ENCODE data around the gene SEC23B. TPM values are rescaled to one million over a fixed set of nuclear protein-coding genes. Genes with fewer than 3 reads are reported as not detected.

SEC23B gene
- total and polyA plus RNA-seq, 2 of the 13 experiments (the other 11 are each of a cell fraction or from before 2014, with no cell fraction given), result 114 to 120 TPM

GRCh38 chr20:18466894-18467730 is 40.6 kb upstream of the SEC23B start, which contains the start of the genes DZANK1 and POLR3F (continued):
- peak; percentile 40; the same call in 1 of the 2 replicates for TF ChIP-seq TFAP4 (IDR thresholded peaks at IDR 0.05; ENCODE audit: borderline replicate concordance, low read depth)
- TF ChIP-seq ZC3H13 (CRISPR knock-in tag; IDR thresholded peaks at IDR 0.05), result no peak; the same call in 1 of the 2 replicates
- no peak; the same call in 1 of the 2 replicates for TF ChIP-seq ZNF446 (CRISPR knock-in tag; IDR thresholded peaks at IDR 0.05)
- peak; percentile 98 for TF ChIP-seq ZNF501 (CRISPR knock-in tag; IDR thresholded peaks at IDR 0.05)
- TF ChIP-seq, protein P1, sequence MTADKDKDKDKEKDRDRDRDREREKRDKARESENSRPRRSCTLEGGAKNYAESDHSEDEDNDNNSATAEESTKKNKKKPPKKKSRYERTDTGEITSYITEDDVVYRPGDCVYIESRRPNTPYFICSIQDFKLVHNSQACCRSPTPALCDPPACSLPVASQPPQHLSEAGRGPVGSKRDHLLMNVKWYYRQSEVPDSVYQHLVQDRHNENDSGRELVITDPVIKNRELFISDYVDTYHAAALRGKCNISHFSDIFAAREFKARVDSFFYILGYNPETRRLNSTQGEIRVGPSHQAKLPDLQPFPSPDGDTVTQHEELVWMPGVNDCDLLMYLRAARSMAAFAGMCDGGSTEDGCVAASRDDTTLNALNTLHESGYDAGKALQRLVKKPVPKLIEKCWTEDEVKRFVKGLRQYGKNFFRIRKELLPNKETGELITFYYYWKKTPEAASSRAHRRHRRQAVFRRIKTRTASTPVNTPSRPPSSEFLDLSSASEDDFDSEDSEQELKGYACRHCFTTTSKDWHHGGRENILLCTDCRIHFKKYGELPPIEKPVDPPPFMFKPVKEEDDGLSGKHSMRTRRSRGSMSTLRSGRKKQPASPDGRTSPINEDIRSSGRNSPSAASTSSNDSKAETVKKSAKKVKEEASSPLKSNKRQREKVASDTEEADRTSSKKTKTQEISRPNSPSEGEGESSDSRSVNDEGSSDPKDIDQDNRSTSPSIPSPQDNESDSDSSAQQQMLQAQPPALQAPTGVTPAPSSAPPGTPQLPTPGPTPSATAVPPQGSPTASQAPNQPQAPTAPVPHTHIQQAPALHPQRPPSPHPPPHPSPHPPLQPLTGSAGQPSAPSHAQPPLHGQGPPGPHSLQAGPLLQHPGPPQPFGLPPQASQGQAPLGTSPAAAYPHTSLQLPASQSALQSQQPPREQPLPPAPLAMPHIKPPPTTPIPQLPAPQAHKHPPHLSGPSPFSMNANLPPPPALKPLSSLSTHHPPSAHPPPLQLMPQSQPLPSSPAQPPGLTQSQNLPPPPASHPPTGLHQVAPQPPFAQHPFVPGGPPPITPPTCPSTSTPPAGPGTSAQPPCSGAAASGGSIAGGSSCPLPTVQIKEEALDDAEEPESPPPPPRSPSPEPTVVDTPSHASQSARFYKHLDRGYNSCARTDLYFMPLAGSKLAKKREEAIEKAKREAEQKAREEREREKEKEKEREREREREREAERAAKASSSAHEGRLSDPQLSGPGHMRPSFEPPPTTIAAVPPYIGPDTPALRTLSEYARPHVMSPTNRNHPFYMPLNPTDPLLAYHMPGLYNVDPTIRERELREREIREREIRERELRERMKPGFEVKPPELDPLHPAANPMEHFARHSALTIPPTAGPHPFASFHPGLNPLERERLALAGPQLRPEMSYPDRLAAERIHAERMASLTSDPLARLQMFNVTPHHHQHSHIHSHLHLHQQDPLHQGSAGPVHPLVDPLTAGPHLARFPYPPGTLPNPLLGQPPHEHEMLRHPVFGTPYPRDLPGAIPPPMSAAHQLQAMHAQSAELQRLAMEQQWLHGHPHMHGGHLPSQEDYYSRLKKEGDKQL (CRISPR knock-in tag; IDR thresholded peaks at IDR 0.05; ENCODE audit: low read depth), result no peak
- TF ChIP-seq, protein P2, sequence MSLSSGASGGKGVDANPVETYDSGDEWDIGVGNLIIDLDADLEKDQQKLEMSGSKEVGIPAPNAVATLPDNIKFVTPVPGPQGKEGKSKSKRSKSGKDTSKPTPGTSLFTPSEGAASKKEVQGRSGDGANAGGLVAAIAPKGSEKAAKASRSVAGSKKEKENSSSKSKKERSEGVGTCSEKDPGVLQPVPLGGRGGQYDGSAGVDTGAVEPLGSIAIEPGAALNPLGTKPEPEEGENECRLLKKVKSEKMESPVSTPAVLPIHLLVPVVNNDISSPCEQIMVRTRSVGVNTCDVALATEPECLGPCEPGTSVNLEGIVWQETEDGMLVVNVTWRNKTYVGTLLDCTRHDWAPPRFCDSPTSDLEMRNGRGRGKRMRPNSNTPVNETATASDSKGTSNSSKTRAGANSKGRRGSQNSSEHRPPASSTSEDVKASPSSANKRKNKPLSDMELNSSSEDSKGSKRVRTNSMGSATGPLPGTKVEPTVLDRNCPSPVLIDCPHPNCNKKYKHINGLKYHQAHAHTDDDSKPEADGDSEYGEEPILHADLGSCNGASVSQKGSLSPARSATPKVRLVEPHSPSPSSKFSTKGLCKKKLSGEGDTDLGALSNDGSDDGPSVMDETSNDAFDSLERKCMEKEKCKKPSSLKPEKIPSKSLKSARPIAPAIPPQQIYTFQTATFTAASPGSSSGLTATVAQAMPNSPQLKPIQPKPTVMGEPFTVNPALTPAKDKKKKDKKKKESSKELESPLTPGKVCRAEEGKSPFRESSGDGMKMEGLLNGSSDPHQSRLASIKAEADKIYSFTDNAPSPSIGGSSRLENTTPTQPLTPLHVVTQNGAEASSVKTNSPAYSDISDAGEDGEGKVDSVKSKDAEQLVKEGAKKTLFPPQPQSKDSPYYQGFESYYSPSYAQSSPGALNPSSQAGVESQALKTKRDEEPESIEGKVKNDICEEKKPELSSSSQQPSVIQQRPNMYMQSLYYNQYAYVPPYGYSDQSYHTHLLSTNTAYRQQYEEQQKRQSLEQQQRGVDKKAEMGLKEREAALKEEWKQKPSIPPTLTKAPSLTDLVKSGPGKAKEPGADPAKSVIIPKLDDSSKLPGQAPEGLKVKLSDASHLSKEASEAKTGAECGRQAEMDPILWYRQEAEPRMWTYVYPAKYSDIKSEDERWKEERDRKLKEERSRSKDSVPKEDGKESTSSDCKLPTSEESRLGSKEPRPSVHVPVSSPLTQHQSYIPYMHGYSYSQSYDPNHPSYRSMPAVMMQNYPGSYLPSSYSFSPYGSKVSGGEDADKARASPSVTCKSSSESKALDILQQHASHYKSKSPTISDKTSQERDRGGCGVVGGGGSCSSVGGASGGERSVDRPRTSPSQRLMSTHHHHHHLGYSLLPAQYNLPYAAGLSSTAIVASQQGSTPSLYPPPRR (CRISPR knock-in tag; IDR thresholded peaks at IDR 0.05; ENCODE audit: borderline replicate concordance), result no peak
- no peak for TF ChIP-seq NFATC3 (CRISPR knock-in tag; IDR thresholded peaks at IDR 0.05)
- TF ChIP-seq NCOA5 (CRISPR knock-in tag; IDR thresholded peaks at IDR 0.05), result no peak
- peak; percentile 68 for TF ChIP-seq ARNT2 (CRISPR knock-in tag; IDR thresholded peaks at IDR 0.05; ENCODE audit: low read depth)
- peak; percentile 44; the same call in 1 of the 2 replicates for TF ChIP-seq ZNF292 (CRISPR knock-in tag; IDR thresholded peaks at IDR 0.05; ENCODE audit: borderline replicate concordance, low read depth)
- TF ChIP-seq ZNF891 (CRISPR knock-in tag; IDR thresholded peaks at IDR 0.05), result 0 out of 2 replicates have a peak, but pooled peaks have one; percentile 51
- no peak for TF ChIP-seq ZNF644 (CRISPR knock-in tag; IDR thresholded peaks at IDR 0.05; ENCODE audit: low read depth)
- TF ChIP-seq AHR (CRISPR knock-in tag; IDR thresholded peaks at IDR 0.05), result peak; percentile 93
- TF ChIP-seq ZNF605 (CRISPR knock-in tag; IDR thresholded peaks at IDR 0.05), result peak; percentile 82
- peak; percentile 87; the same call in 1 of the 2 replicates for TF ChIP-seq ZSCAN9 (CRISPR knock-in tag; IDR thresholded peaks at IDR 0.05; ENCODE audit: borderline replicate concordance)
- TF ChIP-seq ARNT (IDR thresholded peaks at IDR 0.05), result no peak
- TF ChIP-seq IKZF4 (CRISPR knock-in tag; IDR thresholded peaks at IDR 0.05; ENCODE audit: borderline replicate concordance, low read depth, not compliant biosample characterization), result no peak
- no peak for TF ChIP-seq ZNF460 (CRISPR knock-in tag; IDR thresholded peaks at IDR 0.05; ENCODE audit: borderline replicate concordance)
- no peak for TF ChIP-seq TBX3 (IDR thresholded peaks at IDR 0.05; ENCODE audit: borderline replicate concordance)
